Activated B cell treated with CpG ODN at 0.5 μM for 24 hours (primary cell): ENCODE data around the gene CDK2AP2. TPM values are rescaled to one million over a fixed set of nuclear protein-coding genes. Genes with fewer than 3 reads are reported as not detected.
"Not testable (repeated sequence)": the region's sequence is repeated elsewhere in the genome, so short reads cannot be mapped to it uniquely, and the experiment has no call there.

ENCODE experiments used
- ATAC-seq: fragments of 200-7000 bp; cut with Tn5 transposase; one replicate; pipeline ENCODE4 v1.10.0; 2021; ENCODE audit warnings: low read depth, mild to moderate bottlenecking, moderate library complexity
- CTCF ChIA-PET: fragments of 350-600 bp; sonication (Branson Sonifier 250); formaldehyde crosslinking; loops from one replicate; lab custom pipeline; 2021; ENCODE audit warnings: antibody characterized with exemption; lab: Charles Lee
- POLR2A ChIA-PET: fragments of 350-600 bp; sonication (Branson Sonifier 250); formaldehyde crosslinking; loops from one replicate; lab custom pipeline; 2021; ENCODE audit warnings: antibody characterized with exemption; lab: Charles Lee
- DNase-seq: peaks from one replicate; pipeline ENCODE4 v3.0.0; 2022
- H3K27ac Mint-ChIP-seq: one replicate; pipeline ENCODE4 v1.8.0; 2020; ENCODE audit warnings: mixed read lengths
- H3K27me3 Mint-ChIP-seq: one replicate; pipeline ENCODE4 v1.8.0; 2021; ENCODE audit warnings: mixed read lengths
- H3K36me3 Mint-ChIP-seq: one replicate; pipeline ENCODE4 v1.8.0; 2021; ENCODE audit warnings: low read depth, mixed read lengths
- H3K4me1 Mint-ChIP-seq: one replicate; pipeline ENCODE4 v1.8.0; 2021; ENCODE audit warnings: mixed read lengths
- H3K4me3 Mint-ChIP-seq: one replicate; pipeline ENCODE4 v1.8.0; 2020; ENCODE audit warnings: mild to moderate bottlenecking, mixed read lengths
- H3K9me3 Mint-ChIP-seq: one replicate; pipeline ENCODE4 v1.8.0; 2020; ENCODE audit warnings: mixed read lengths
- intact Hi-C: fragments of 100-400 bp; cut with micrococcal nuclease; formaldehyde crosslinking; loops from one replicate; pipeline ENCODE4 v1.15.1; 2024
- total RNA-seq: library from RNA; stranded (reverse); gene quantifications from 2 replicates; pipeline ENCODE4 v1.2.3, GENCODE V29; 2022
- TF ChIP-seq, protein P1 (sequence below): fragments of 200-600 bp; IDR thresholded peaks from one replicate; pipeline ENCODE4 v1.8.0; 2022; ENCODE audit warnings: antibody characterized with exemption, mild to moderate bottlenecking

Gene CDK2AP2
- total RNA-seq, 1 donor from 2014 or later = 67.1 TPM

DNA sequence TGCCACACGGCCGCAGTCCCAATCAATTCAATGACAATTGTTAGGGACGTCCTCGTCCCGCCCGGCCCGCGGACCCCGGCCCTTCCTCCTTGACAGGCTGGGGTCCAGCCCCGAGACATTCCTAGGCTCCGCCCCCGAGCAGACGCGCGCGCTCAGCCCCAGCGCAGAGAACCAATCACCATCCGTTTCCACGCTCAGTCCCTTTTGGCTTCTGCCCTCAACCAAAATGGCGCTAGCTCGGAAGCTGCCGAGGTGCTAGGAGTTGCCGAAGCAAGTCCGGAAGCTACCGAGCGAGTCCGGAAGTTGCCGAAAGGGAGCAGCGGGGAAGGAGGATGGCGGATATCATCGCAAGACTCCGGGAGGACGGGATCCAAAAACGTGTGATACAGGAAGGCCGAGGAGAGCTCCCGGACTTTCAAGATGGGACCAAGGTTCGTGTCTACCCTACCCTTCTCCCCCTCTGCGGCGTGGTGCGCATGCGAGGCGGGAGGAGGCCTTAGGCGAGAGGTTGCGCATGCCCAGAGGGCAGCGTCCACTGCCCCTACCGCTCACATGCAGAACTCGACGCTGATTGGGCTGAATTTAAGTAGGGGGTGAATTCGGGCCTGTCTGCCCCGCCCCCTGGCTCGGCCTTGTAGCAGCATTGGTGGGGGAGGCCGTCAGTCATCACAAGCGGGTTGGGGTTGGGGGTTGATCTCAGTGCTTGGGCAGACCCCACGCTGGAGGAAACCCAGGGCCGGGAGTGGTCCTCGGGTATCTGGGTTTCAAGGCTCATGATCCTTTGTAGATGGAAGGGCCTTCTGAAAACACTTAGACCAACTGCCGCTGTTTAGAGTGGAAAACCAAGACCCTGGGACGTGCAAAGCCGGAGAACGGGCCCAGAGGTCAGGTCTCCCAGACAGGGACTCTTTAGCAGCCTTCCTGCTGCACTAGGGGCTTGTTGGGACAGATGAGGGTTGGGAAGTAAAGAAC is 24.8 kb downstream of the CDK2AP2 start, which contains the start of gene AIP:
Gene AIP, plus strand, starts transcription at position 200 of the 972 bp plus-strand sequence. Its CDS starts 133 bp downstream, at position 333.
- DNase-seq (peak; percentile 87), ATAC-seq (peak; percentile 85)
- POLR2A ChIA-PET = interaction anchor here (0.6 to 11.1 kb wide), 31 partner anchors 8 to 243 kb away, joined by 3 to 189 read pairs (median 5); partner anchors contain the start of genes CDK2AP2, CORO1B, GSTP1 and PITPNM1
- H3K27me3 Mint-ChIP-seq = no peaks in the 10 kb centered on the region
- peaks cover 40% of the 10 kb centered on the region for H3K36me3 Mint-ChIP-seq
- intact Hi-C loops = loop anchor here (1.0 to 2.0 kb wide), 6 partner anchors 14 to 130 kb away; partner anchors contain the start of genes POLD4, RPS6KB2 and TMEM134
- peak within 1 kb of the TSS; percentile 93 for H3K4me3 Mint-ChIP-seq
- no peaks in the 10 kb centered on the region for H3K9me3 Mint-ChIP-seq
- TF ChIP-seq, protein P1, sequence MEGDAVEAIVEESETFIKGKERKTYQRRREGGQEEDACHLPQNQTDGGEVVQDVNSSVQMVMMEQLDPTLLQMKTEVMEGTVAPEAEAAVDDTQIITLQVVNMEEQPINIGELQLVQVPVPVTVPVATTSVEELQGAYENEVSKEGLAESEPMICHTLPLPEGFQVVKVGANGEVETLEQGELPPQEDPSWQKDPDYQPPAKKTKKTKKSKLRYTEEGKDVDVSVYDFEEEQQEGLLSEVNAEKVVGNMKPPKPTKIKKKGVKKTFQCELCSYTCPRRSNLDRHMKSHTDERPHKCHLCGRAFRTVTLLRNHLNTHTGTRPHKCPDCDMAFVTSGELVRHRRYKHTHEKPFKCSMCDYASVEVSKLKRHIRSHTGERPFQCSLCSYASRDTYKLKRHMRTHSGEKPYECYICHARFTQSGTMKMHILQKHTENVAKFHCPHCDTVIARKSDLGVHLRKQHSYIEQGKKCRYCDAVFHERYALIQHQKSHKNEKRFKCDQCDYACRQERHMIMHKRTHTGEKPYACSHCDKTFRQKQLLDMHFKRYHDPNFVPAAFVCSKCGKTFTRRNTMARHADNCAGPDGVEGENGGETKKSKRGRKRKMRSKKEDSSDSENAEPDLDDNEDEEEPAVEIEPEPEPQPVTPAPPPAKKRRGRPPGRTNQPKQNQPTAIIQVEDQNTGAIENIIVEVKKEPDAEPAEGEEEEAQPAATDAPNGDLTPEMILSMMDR = no peak
- H3K27ac Mint-ChIP-seq = peak within 1 kb of the TSS; percentile 98
- H3K4me1 Mint-ChIP-seq = peaks cover 58% of the 10 kb centered on the region
- CTCF ChIA-PET = interaction anchor here (0.7 to 1.4 kb wide), 2 partner anchors 15 to 46 kb away, joined by 3 read pairs; no protein-coding TSS in a partner anchor

DNA sequence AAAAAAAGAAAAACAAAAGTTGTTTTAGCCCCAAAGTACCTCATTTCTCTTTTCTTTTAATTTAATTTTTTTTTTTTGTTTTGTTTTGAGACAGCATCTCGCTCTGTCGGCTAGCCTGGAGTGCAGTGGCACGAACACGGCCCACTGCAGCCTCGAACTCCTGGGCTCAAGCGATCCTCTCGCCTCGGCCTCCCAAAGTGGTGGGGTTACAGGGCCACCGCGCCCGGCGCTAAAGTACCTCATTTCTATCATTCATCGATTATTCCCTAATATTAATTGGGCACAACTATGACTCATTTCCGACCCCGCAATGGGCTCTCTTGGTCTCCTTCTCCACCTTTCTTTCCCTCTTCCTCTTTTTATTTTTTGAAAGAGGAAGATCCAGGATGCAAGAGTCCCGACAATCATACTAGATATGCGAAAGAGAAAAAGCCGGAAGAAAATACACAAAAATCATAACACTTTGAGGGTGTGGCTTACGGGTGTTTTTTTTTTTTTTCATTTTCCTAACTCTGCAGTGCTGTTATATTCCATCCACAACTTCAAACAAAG is 25.6 kb downstream of the CDK2AP2 start:
- peak overlapping the region; percentile 98 for H3K27ac Mint-ChIP-seq
- H3K4me3 Mint-ChIP-seq = peak overlapping the region; percentile 93
- H3K4me1 Mint-ChIP-seq = peaks cover 50% of the 10 kb centered on the region
- POLR2A ChIA-PET = interaction anchor here (0.6 to 11.1 kb wide), 30 partner anchors 8 to 242 kb away, joined by 3 to 189 read pairs (median 5); partner anchors contain the start of genes CDK2AP2, CORO1B, GSTP1 and PITPNM1
- ATAC-seq (peak; percentile 8), DNase-seq (no peak)
- TF ChIP-seq, protein P1 = no peak
- peaks cover 32% of the 10 kb centered on the region for H3K36me3 Mint-ChIP-seq
- no peaks in the 10 kb centered on the region for H3K9me3 Mint-ChIP-seq
- intact Hi-C loops = loop anchor here (1.0 to 2.0 kb wide), 4 partner anchors 13 to 80 kb away; partner anchors contain the start of genes RPS6KB2 and TMEM134
- CTCF ChIA-PET = interaction anchor here (0.7 kb wide), 1 partner anchor 46 kb away, joined by 3 read pairs; no protein-coding TSS in a partner anchor
- H3K27me3 Mint-ChIP-seq = no peaks in the 10 kb centered on the region

DNA sequence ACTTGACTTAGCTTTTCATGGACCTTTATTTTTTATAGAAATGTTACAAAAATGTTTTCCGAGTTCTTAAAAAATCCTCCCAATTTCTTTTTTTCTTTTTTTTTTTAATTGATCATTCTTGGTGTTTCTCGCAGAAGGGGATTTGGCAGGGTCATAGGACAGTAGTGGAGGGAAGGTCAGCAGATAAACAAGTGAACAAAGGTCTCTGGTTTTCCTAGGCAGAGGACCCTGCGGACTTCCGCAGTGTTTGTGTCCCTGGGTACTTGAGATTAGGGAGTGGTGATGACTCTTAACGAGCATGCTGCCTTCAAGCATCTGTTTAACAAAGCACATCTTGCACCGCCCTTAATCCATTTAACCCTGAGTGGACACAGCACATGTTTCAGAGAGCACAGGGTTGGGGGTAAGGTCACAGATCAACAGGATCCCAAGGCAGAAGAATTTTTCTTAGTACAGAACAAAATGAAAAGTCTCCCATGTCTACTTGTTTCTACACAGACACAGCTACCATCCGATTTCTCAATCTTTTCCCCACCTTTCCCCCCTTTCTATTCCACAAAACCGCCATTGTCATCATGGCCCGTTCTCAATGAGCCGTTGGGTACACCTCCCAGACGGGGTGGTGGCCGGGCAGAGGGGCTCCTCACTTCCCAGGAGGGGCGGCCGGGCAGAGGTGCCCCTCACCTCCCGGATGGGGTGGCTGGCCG is 30.5 kb downstream of the CDK2AP2 start:
- H3K36me3 Mint-ChIP-seq, H3K27ac Mint-ChIP-seq, CTCF ChIA-PET, H3K9me3 Mint-ChIP-seq, H3K27me3 Mint-ChIP-seq, H3K4me3 Mint-ChIP-seq, DNase-seq, H3K4me1 Mint-ChIP-seq, intact Hi-C loops, ATAC-seq: not testable (repeated sequence)
- POLR2A ChIA-PET = interaction anchor here (0.7 to 1.6 kb wide), 5 partner anchors 9 to 360 kb away, joined by 3 to 4 read pairs (median 3); partner anchors contain the start of genes PTPRCAP and TMEM134

DNA sequence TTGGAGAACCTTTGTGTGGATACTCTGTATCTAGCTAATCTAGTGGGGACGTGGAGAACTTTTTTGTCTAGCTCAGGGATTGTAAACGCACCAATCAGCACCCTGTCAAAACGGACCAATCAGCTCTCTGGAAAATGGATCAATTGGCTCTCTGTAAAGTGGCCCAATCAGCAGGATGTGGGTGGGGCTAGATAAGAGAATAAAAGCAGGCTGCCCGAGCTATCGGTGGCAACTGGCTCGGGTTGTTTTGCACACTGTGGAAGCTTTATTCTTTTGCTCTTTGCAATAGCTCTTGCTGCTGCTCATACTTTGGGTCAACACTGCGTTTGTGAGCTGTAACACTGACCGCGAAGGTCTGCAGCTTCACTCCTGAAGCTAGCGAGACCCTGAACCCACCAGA is 31.3 kb downstream of the CDK2AP2 start:
- H3K4me3 Mint-ChIP-seq, H3K9me3 Mint-ChIP-seq, intact Hi-C loops, CTCF ChIA-PET, H3K27ac Mint-ChIP-seq, H3K36me3 Mint-ChIP-seq, ATAC-seq, H3K27me3 Mint-ChIP-seq, H3K4me1 Mint-ChIP-seq, DNase-seq: not testable (repeated sequence)
- POLR2A ChIA-PET = interaction anchor here (0.7 to 1.3 kb wide), 4 partner anchors 30 to 75 kb away, joined by 3 to 4 read pairs (median 4); partner anchors contain the start of genes PPP1CA and PTPRCAP

DNA sequence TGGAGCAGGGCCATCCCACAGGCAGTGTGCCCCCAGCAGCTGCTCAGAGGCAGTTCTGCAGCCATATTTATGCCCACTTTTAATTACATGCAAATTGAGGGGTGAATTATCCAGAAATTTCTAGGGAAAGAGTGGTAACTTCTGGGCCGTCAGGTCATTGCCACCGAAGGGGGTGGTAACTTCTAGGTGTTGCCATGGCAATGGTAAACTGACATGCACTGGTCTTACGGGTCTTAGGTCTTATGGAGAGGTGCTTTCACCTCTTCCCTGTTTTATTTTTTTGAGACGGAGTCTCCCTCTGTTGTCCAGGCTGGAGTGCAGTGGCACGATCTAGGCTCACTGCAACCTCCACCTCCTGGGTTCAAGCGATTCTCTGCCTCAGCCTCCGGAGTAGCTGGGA is 35.1 kb downstream of the CDK2AP2 start:
- Mint-ChIP-seq H3K27me3 (no peaks in the 10 kb centered on the region), H3K27ac (no peak overlapping the region), H3K4me3 (no peak overlapping the region), H3K4me1 (peaks cover 20% of the 10 kb centered on the region), H3K9me3 (no peaks in the 10 kb centered on the region), H3K36me3 (peaks cover 3% of the 10 kb centered on the region)
- ChIA-PET CTCF (no interaction called here), POLR2A (interaction anchor here (5.7 to 33.4 kb wide), 2 partner anchors 34 to 82 kb away, joined by 24 to 1417 read pairs; partner anchors contain the start of genes CORO1B, PTPRCAP, RAD9A and RPS6KB2)
- intact Hi-C loops = no loop called here
- DNase-seq (no peak), ATAC-seq (no peak)
- TF ChIP-seq, protein P1 = no peak
